H1 (cell line): ENCODE results near the gene SELENOO. TPM values are rescaled to one million over a fixed set of nuclear protein-coding genes. Genes with fewer than 3 reads are reported as not detected.

ENCODE experiments used
- CTCF ChIA-PET: fragments of 300-600 bp; sonication (Branson Sonifier 250); formaldehyde crosslinking; loops from one replicate; lab custom pipeline; 2021; ENCODE audit not compliant: partially characterized antibody; lab: Charles Lee
- POLR2A ChIA-PET: fragments of 300-600 bp; sonication (Branson Sonifier 250); formaldehyde crosslinking; loops from one replicate; lab custom pipeline; 2021; ENCODE audit warnings: inconsistent platforms; ENCODE audit not compliant: partially characterized antibody; lab: Charles Lee
- DNase-seq, 2 experiments: peaks; one replicate each; pipeline versions ENCODE4 v3.0.0 to v3.0.0-alpha.2; 2010 to 2022; ENCODE audit warnings: low spot score in 2 of 2, low read depth in 1 of 2, mixed read lengths in 1 of 2
- FAIRE-seq: peaks from 2 replicates; lab custom pipeline; 2011; peaks lifted over from hg19 to GRCh38; lab: Jason Lieb, UNC
- H2AFZ ChIP-seq: 2 replicates; pipeline ENCODE4 v1.8.1; 2012; ENCODE audit warnings: low read length, inconsistent platforms
- H2AK5ac ChIP-seq: 2 replicates; pipeline ENCODE4 v1.6.1; 2013; ENCODE audit warnings: low read depth, low read length
- H2BK120ac ChIP-seq: replicated peaks from 2 replicates; pipeline ENCODE3; 2013; ENCODE audit warnings: low read depth, low read length, inconsistent platforms
- H2BK12ac ChIP-seq: 2 replicates; pipeline ENCODE4 v1.6.1; 2013; ENCODE audit warnings: low read depth, low read length
- H2BK15ac ChIP-seq: 2 replicates; pipeline ENCODE4 v1.6.1; 2013; ENCODE audit warnings: low read length
- H2BK20ac ChIP-seq: 2 replicates; pipeline ENCODE4 v1.6.1; 2013; ENCODE audit warnings: low read length
- H2BK5ac ChIP-seq: 2 replicates; pipeline ENCODE4 v1.6.1; 2013; ENCODE audit warnings: low read depth, low read length
- H3K14ac ChIP-seq: 2 replicates; pipeline ENCODE4 v1.6.1; 2013; ENCODE audit warnings: inconsistent platforms; ENCODE audit not compliant: insufficient read length
- H3K18ac ChIP-seq: 2 replicates; pipeline ENCODE4 v1.6.1; 2013; ENCODE audit warnings: low read length; ENCODE audit errors: extremely low read depth
- H3K23ac ChIP-seq: 2 replicates; pipeline ENCODE4 v1.6.1; 2013; ENCODE audit warnings: inconsistent platforms; ENCODE audit not compliant: insufficient read length
- H3K23me2 ChIP-seq: 2 replicates; pipeline ENCODE4 v1.6.1; 2013; ENCODE audit warnings: low read depth, low read length
- H3K27ac ChIP-seq: 2 replicates; pipeline ENCODE4 v1.6.1; 2011; ENCODE audit warnings: low read depth, low read length, inconsistent platforms
- H3K27me3 ChIP-seq, 4 experiments: replicated peaks in 1 of 4; 1 replicate in 1 of 4; 2 replicates in 3 of 4; pipeline versions ENCODE4 v1.6.1 to v1.8.1; 2011 to 2013; ENCODE audit warnings: low read length in 3 of 4, mild to moderate bottlenecking in 3 of 4, inconsistent platforms in 2 of 4, mixed read lengths in 2 of 4, moderate library complexity in 1 of 4; ENCODE audit not compliant: control insufficient read depth in 3 of 4, insufficient read depth in 3 of 4; ENCODE audit errors: extremely low read depth in 1 of 4
- H3K36me3 ChIP-seq, 4 experiments: 2 replicates each; pipeline versions ENCODE4 v1.6.1 to v1.8.1; 2011 to 2013; ENCODE audit warnings: mild to moderate bottlenecking in 4 of 4, low read length in 3 of 4, moderate library complexity in 2 of 4, control low read depth in 1 of 4, inconsistent platforms in 1 of 4; ENCODE audit not compliant: insufficient read depth in 4 of 4, control insufficient read depth in 2 of 4
- H3K4ac ChIP-seq: replicated peaks from 2 replicates; pipeline ENCODE3; 2013; ENCODE audit warnings: low read length, low read depth, mixed read lengths, inconsistent platforms; ENCODE audit not compliant: insufficient read length
- H3K4me1 ChIP-seq, 4 experiments: replicated peaks in 1 of 4; 1 replicate in 1 of 4; 2 replicates in 3 of 4; pipeline versions ENCODE4 v1.6.1 to v1.8.1; 2011 to 2013; ENCODE audit warnings: low read length in 3 of 4, inconsistent platforms in 2 of 4, mixed read lengths in 1 of 4; ENCODE audit not compliant: insufficient read depth in 4 of 4, control insufficient read depth in 3 of 4
- H3K4me2 ChIP-seq, 2 experiments: 2 replicates each; pipeline versions ENCODE4 v1.6.1 to v1.8.1; 2011 to 2013; ENCODE audit warnings: low read depth in 2 of 2, low read length in 2 of 2, control low read depth in 1 of 2, inconsistent platforms in 1 of 2, mild to moderate bottlenecking in 1 of 2; ENCODE audit not compliant: insufficient read depth in 1 of 2
- H3K4me3 ChIP-seq, 4 experiments: fragments of 200-600, 300-600 bp in 1 of 4; sonication (generic), shearing (Covaris generic), sonication (Bioruptor Twin) in 1 of 4; 2 replicates each; pipeline versions ENCODE4 v1.5.1 to v1.8.1; 2011 to 2016; ENCODE audit warnings: low read length in 4 of 4, low read depth in 3 of 4, control low read depth in 2 of 4, inconsistent platforms in 2 of 4, mild to moderate bottlenecking in 2 of 4, mixed read lengths in 1 of 4, moderate library complexity in 1 of 4; ENCODE audit not compliant: insufficient read depth in 2 of 4; ENCODE audit errors: extremely low read depth in 1 of 4
- H3K56ac ChIP-seq: replicated peaks from 2 replicates; pipeline ENCODE3; 2013; ENCODE audit warnings: low read depth, mild to moderate bottlenecking, mixed read lengths, low read length, inconsistent platforms; ENCODE audit not compliant: insufficient read length
- H3K79me1 ChIP-seq: 2 replicates; pipeline ENCODE4 v1.6.1; 2013; ENCODE audit warnings: low read depth, low read length, control low read depth
- H3K79me2 ChIP-seq, 2 experiments: 2 replicates each; pipeline versions ENCODE4 v1.6.1 to v1.8.1; 2012 to 2013; ENCODE audit warnings: low read length in 2 of 2, mild to moderate bottlenecking in 2 of 2, inconsistent platforms in 1 of 2; ENCODE audit not compliant: insufficient read depth in 2 of 2, control insufficient read depth in 1 of 2
- H3K9ac ChIP-seq, 4 experiments: replicated peaks in 1 of 4; 1 replicate in 1 of 4; 2 replicates in 3 of 4; pipeline versions ENCODE4 v1.6.1 to v1.8.1; 2011 to 2013; ENCODE audit warnings: low read depth in 3 of 4, low read length in 3 of 4, control low read depth in 2 of 4, mild to moderate bottlenecking in 2 of 4, moderate library complexity in 2 of 4, inconsistent platforms in 1 of 4; ENCODE audit errors: extremely low read depth in 1 of 4
- H3K9me3 ChIP-seq, 2 experiments: 2 replicates each; pipeline versions ENCODE4 v1.6.1 to v1.8.1; 2012 to 2013; ENCODE audit warnings: mild to moderate bottlenecking in 2 of 2, moderate library complexity in 2 of 2, control low read depth in 1 of 2, inconsistent platforms in 1 of 2, low read depth in 1 of 2, low read length in 1 of 2, mixed read lengths in 1 of 2; ENCODE audit not compliant: insufficient read depth in 2 of 2
- H4K20me1 ChIP-seq, 2 experiments: replicated peaks in 1 of 2; 2 replicates each; pipeline versions ENCODE3 to v1.8.1; 2011 to 2013; ENCODE audit warnings: inconsistent platforms in 2 of 2, low read length in 2 of 2, mild to moderate bottlenecking in 1 of 2; ENCODE audit not compliant: insufficient read depth in 2 of 2, control insufficient read depth in 1 of 2
- H4K5ac ChIP-seq: 2 replicates; pipeline ENCODE4 v1.6.1; 2013; ENCODE audit warnings: low read length, low read depth, mixed read lengths, inconsistent platforms; ENCODE audit not compliant: insufficient read length
- H4K8ac ChIP-seq: 2 replicates; pipeline ENCODE4 v1.8.0; 2013; ENCODE audit warnings: mild to moderate bottlenecking, moderate library complexity, low read length, inconsistent platforms; ENCODE audit not compliant: insufficient read depth; ENCODE audit errors: extremely low read depth
- H4K91ac ChIP-seq: replicated peaks from 2 replicates; pipeline ENCODE3; 2013; ENCODE audit warnings: low read length, mixed read lengths, inconsistent platforms; ENCODE audit not compliant: insufficient read length
- BACH1 ChIP-seq: IDR thresholded peaks from 2 replicates; pipeline ENCODE4 v1.6.1; 2012; ENCODE audit warnings: low read length, improper control_type of control experiment
- BCL11A ChIP-seq, 2 experiments: IDR thresholded peaks; one replicate each; pipeline ENCODE4 v1.6.1; 2011; ENCODE audit warnings: low read depth in 2 of 2, low read length in 2 of 2, mild to moderate bottlenecking in 2 of 2
- CEBPB ChIP-seq: IDR thresholded peaks from 2 replicates; pipeline ENCODE4 v1.6.1; 2012; ENCODE audit warnings: low read depth, low read length
- GTF2F1 ChIP-seq: IDR thresholded peaks from 2 replicates; pipeline ENCODE4 v1.6.1; 2012; ENCODE audit warnings: low read depth, low read length, improper control_type of control experiment, borderline replicate concordance
- RBBP5 ChIP-seq: IDR thresholded peaks from 2 replicates; pipeline ENCODE4 v1.7.1; 2012; ENCODE audit warnings: low read depth, mild to moderate bottlenecking, inconsistent platforms, low read length, moderate library complexity, borderline replicate concordance
- RFX5 ChIP-seq: IDR thresholded peaks from 2 replicates; pipeline ENCODE4 v1.6.1; 2011; ENCODE audit warnings: low read depth, low read length, improper control_type of control experiment, borderline replicate concordance
- SIN3A ChIP-seq, 2 experiments: IDR thresholded peaks in 1 of 2; conservative IDR thresholded peaks in 1 of 2; 2 replicates each; pipeline ENCODE4 v1.6.1; 2011 to 2012; ENCODE audit warnings: low read length in 2 of 2, improper control_type of control experiment in 1 of 2, low read depth in 1 of 2, mild to moderate bottlenecking in 1 of 2
- SIX5 ChIP-seq: IDR thresholded peaks from 2 replicates; pipeline ENCODE4 v1.6.1; 2011; ENCODE audit warnings: mild to moderate bottlenecking, low read depth, low read length
- SP1 ChIP-seq: IDR thresholded peaks from 2 replicates; pipeline ENCODE4 v1.6.1; 2011; ENCODE audit warnings: low read depth, low read length
- USF2 ChIP-seq: IDR thresholded peaks from 2 replicates; pipeline ENCODE4 v1.6.1; 2011; ENCODE audit warnings: low read length, improper control_type of control experiment
- WGBS, 2 experiments: shearing (Covaris generic) in 1 of 2; methylation state at CpG; one replicate each; pipeline versions ENCODE4 v1.1.6 to v1.1.7; 2013 to 2015; ENCODE audit warnings: low lambda C conversion rate in 2 of 2, mixed read lengths in 2 of 2, inconsistent platforms in 1 of 2, low coverage in 1 of 2, missing lambda C conversion rate in 1 of 2; ENCODE audit not compliant: insufficient replicate concordance in 2 of 2, insufficient coverage in 1 of 2, insufficient read length in 1 of 2; ENCODE audit errors: extremely low coverage in 1 of 2, missing lambda C conversion rate in 1 of 2; 5-methylcytosine and 5-hydroxymethylcytosine counted together
- polyA plus RNA-seq, 7 experiments: library from polyadenylated mRNA; depleted of rRNA in 3 of 7; stranded (reverse) in 5 of 7; unstranded in 2 of 7; fragments of >200 nt in 5 of 7; fragments of 200-250 nt in 2 of 7; gene quantifications; 1 replicate in 5 of 7; 2 replicates in 1 of 7; 4 replicates in 1 of 7; pipeline versions ENCODE4 v1.2.1 to v1.2.3, GENCODE V29; 2011 to 2013; ENCODE audit warnings: missing spikeins in 2 of 7, mixed read lengths in 2 of 7
- total RNA-seq: library from RNA; stranded (reverse); fragmentation: NEBNext Ultra II Directional; extraction: Animal tissue kit (Norgen Biotek cat#: 25700); gene quantifications from 2 replicates; pipeline ENCODE4 v1.2.1, GENCODE V29; 2021
- TF ChIP-seq, protein P1 (sequence below): IDR thresholded peaks from 2 replicates; pipeline ENCODE4 v1.6.1; 2012; ENCODE audit warnings: inconsistent platforms

Gene SELENOO
- total and polyA plus RNA-seq, 2 of the 8 experiments (the other 6 are each of a cell fraction or from before 2014, with no cell fraction given) = 18.6 to 25.1 TPM

DNA sequence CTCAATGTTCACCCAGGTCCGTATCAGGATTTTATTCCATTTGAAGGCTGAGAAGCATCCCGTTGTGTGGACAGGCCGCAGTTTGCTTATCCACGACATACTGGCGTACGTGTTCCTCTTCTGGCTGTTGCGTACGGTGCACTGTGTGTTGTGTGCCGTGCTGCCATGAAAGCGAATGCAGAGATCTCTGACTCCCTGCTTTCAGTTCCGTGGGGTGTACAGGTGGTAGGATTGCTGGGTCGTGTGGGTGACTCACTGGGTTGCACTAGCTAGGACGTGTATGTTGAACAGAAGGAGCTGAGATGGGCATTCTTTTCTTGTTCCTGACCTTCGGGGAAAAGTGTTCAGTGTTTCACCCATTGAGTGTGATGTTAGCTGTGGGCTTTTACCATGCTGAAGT is 10.3 kb downstream of the SELENOO start:
- H2AFZ ChIP-seq = no peak overlapping the region
- no peak overlapping the region for H2BK15ac ChIP-seq
- H4K91ac ChIP-seq = no peak overlapping the region
- no peak overlapping the region for H2AK5ac ChIP-seq
- H2BK120ac ChIP-seq = no peak overlapping the region
- H2BK20ac ChIP-seq = no peak overlapping the region
- ChIA-PET CTCF (interaction anchor here (0.7 to 3.4 kb wide), 13 partner anchors 21 to 443 kb away, joined by 3 to 20 read pairs (median 4); no protein-coding TSS in a partner anchor), POLR2A (interaction anchor here (1.2 to 1.5 kb wide), 2 partner anchors 9 to 10 kb away, joined by 4 read pairs; no protein-coding TSS in a partner anchor)
- H3K14ac ChIP-seq = no peak overlapping the region
- H3K4me1 ChIP-seq = peaks cover 0 to 3% (median 1%) of the 10 kb centered on the region in 4 experiments; a peak in 2 of 7 replicates
- H3K27me3 ChIP-seq = no peaks in the 10 kb centered on the region
- peak overlapping the region; percentile 86; the same call in 1 of the 2 replicates for H4K8ac ChIP-seq
- 92% methylated on average over 14 of the region's 14 CpGs; no CpG with 5 or more reads in 1 of the 2 experiments for WGBS, 2 experiments
- no peak overlapping the region for H3K4ac ChIP-seq
- H3K4me2 ChIP-seq = no peak overlapping the region
- peaks cover 4 to 36% (median 23%) of the 10 kb centered on the region in 4 experiments; a peak in 7 of 8 replicates for H3K36me3 ChIP-seq
- no peak for FAIRE-seq
- no peaks in the 10 kb centered on the region for H3K23me2 ChIP-seq
- TF ChIP-seq SP1 (no peak), BACH1 (no peak), RFX5 (no peak), USF2 (no peak), RBBP5 (no peak), BCL11A (IDR thresholded peaks at IDR 0.05; ENCODE audit: low read depth in 2 of 2, low read length in 2 of 2) (no peak), GTF2F1 (no peak), SIN3A (conservative IDR thresholded peaks at IDR 0.05 in 1 of 2, IDR thresholded peaks at IDR 0.05 in 1 of 2; ENCODE audit: low read depth in 1 of 2, low read length in 2 of 2) (no peak), SIX5 (no peak), CEBPB (no peak)
- TF ChIP-seq, protein P1, sequence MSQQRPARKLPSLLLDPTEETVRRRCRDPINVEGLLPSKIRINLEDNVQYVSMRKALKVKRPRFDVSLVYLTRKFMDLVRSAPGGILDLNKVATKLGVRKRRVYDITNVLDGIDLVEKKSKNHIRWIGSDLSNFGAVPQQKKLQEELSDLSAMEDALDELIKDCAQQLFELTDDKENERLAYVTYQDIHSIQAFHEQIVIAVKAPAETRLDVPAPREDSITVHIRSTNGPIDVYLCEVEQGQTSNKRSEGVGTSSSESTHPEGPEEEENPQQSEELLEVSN = no peak
- H3K9me3 ChIP-seq = no peaks in the 10 kb centered on the region
- H3K56ac ChIP-seq = no peak overlapping the region
- H2BK5ac ChIP-seq = no peak overlapping the region
- H3K23ac ChIP-seq = no peak overlapping the region
- no peak for DNase-seq
- H3K27ac ChIP-seq = no peak overlapping the region
- H3K18ac ChIP-seq = no peak overlapping the region
- no peak overlapping the region for H2BK12ac ChIP-seq
- H3K9ac ChIP-seq = no peak overlapping the region
- no peak overlapping the region for H4K5ac ChIP-seq
- peaks cover 5 to 22% of the 10 kb centered on the region in 2 experiments for H4K20me1 ChIP-seq
- peaks cover 0 to 11% of the 10 kb centered on the region in 2 experiments; a peak in 1 of 4 replicates for H3K79me2 ChIP-seq
- H3K79me1 ChIP-seq = peaks cover 3% of the 10 kb centered on the region; the same call in 1 of the 2 replicates
- H3K4me3 ChIP-seq = no peak overlapping the region
